Mesenteric fat pad (tissue), 1 donor: Measurements from ENCODE around the gene SLC22A31. TPM values are rescaled to one million over a fixed set of nuclear protein-coding genes. Genes with fewer than 3 reads are reported as not detected.
A peak's percentile ranks its signal among the peaks of the same experiment; 100 is the strongest.

Source experiments
- DNase-seq: peaks from one replicate; pipeline ENCODE4 v3.0.0-alpha.2; 2020; ENCODE audit warnings: low spot score
- total RNA-seq: library from RNA; stranded (reverse); fragmentation: NEBNext Ultra II Directional; extraction: Animal tissue kit (Norgen Biotek cat#: 25700); gene quantifications from one replicate; pipeline ENCODE4 v1.2.1, GENCODE V29; 2021
- donor health status: DM: yes; HTN: yes; CAD: no.

SLC22A31 gene
- total RNA-seq, 1 donor from 2014 or later = 0.35 TPM

DNA sequence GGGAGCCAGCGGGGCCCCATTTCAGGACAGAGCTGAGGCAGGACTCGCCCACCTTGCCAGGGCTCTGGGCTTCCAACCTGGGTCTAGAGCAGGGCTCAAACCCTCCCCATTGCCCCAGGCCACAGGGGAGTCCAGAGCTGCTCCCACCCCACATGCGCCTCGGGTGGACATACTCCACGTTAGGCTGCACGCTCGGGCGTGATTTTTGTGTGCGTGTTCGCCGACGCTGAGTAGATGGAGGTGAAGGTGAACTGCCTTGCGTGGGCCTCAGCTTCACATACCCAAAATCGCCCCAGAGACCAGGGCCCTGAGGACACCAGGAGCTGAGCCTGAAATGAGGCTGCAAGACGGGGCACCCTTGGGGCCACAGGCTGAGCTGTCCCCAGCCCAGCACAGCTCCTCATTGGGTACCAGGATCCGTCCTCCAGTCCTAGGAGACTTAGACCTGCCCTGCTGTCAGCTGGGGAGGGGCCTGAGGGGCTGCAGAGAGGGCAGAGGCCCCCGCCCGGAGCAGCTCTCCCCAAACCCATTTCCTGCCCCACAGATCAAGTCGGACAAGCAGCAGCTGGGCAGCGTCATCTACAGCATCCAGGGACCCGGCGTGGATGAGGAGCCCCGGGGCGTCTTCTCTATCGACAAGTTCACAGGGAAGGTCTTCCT is 20.6 kb downstream of the SLC22A31 start:
- no peak for DNase-seq

DNA sequence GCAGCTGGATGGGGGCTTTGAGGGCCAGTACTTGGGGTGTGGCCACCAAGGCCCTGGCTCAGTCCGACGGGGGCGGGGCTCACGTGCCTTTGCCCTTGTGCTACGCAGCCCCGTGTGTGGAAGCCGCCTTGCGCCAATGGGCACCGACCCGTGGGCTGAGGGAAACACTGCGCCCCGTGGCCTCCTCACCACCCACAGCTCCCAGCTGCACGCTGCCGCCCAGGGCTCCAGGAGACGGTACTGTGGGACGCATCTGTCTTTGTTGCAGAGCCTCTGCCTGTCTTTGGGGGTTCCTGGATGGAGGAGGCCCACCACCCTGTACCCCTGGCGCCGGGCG is 21.2 kb downstream of the SLC22A31 start:
- DNase-seq = no peak

DNA sequence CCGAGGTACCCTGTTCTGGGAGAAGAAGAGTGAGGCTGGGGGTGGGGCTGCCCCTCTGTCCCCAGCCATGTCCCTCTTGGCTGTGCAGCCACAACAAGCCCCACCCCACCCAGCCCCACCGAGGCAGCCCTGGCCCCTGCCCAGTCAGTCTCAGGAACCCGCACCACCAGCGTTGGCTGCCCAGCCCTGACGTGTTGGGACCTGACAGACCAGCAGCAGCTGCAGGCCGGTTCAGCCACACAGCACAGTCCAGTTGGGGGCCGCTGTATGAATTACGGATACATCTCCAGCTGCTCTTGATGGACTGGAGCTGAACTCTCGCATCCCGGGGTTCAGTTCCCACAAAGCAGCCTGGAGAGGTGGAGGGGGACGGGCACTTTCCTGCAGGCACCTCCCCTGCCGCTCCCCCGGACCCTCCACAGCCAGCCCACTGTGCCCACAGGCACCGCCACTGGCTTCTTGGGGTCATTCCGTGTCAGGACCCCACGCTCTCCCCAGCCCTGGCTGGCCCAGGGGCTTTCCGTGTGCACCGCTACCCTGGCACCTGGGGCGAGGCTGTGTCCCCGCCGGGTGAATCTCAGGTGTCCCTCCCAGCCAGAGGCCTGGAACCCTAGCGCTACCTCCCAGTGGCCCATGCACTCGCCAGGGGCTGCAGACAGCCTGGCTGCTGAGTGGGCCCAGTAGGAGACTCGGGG is 21.7 kb downstream of the SLC22A31 start:
- no peak for DNase-seq

DNA sequence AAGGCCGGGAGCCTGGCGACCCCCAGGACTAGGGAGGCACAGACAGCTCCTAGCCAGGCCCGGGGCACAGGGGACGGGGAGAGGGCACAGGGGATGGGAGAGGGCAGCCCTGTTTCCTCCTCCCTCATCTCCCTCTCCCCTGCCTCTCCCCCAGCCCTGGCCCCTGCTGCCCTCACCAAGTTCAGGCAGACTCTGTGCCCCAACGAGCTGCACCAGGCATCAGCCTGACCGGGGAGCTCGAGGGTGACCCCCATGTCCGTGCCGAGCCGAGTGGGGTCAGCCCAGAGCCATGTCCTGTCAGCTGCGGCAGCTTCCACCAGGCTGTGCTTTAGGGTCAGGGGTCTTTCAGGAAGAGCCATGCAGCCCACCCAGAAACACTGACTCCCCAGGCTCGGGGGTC is 22.8 kb downstream of the SLC22A31 start:
- DNase-seq = no peak

DNA sequence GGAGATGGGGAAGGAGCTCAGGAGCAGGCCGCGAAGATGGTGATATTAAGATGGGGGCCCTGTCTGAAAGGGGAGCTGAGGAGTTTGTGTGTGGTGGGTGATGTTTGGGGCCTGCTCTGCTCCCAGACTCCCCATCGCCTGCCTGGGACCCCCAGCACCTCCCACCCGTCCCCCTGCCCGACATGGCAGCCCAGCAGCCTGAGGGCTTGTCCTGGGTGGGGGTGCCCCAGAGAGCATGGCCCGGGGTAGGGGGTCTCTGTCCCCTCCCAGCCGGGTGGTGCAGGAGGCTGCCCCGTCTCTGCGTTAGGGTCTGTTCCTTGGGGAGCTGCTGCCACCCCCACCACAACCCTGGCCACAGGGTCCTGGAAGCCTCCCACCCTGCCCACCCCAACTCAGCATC is 23.6 kb downstream of the SLC22A31 start:
- DNase-seq = no peak

DNA sequence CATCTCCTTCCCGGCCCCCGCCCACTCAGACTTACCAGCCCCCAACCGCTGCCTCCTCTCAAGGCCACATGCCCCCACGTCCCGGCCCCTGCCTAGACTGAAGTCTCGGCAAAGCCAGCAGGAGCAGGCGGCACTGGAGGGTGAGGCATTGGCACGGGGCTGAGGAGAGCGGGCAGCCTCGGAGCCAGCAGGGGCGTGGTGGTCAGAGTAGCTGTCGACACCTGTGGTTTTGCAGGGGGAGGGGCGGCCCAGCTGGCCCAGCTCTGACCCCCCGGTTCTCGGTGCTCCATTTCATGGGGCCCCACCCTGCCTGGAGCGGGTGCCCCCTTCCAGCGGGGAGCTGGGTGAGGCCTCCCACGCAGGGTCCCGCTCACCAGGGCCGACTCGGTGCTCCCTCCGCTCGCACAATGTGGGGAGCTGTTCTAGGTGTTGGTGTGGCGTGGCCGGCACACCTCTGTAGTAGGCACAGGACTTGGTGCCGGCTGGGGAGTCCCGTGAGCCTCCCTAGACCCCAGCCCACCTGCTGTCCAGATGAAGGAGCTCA is 24.1 kb downstream of the SLC22A31 start:
- DNase-seq = no peak

DNA sequence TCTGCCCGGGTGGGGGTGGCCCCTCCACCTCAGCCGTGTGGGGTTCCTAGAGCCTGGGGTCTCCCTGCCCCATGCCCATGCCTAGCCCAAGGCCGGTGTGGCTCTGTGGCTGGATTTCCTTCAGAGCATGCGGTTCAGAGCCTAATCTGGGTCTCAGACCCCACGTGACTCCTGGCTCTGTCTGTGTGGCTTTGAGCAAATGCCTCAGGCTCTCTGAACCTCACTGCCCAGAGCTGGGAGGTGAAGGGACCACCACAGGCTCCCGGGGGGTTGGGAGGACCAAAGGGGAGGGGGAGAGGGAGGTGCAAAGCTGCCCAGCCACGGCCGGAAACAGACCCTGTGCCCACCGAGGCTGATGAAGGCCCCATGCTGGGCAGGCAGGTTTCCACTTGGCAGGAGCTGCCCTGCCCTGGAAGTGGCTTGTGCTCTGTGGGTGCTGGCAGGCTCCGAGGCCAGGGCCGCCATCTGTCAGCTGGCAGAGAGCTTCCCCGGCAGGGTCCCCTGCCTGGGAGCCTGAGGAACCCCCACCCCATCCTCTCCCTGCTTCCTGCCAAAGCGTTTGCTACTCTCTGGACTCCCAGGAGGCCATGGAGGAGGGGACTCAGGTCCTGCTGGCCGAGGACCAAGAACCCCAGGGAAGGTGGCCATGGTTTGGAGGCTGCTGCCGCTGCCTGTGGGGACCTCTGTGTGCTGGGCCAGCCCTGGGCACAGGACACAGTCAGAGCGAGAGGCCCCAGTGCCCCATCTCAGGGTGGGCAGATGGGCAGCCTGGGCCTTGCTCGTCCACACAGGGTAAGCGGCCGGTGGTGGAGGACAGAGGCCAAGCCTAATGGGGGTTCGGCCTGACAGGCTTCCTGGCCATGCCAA is 24.8 kb downstream of the SLC22A31 start:
- DNase-seq = no peak

DNA sequence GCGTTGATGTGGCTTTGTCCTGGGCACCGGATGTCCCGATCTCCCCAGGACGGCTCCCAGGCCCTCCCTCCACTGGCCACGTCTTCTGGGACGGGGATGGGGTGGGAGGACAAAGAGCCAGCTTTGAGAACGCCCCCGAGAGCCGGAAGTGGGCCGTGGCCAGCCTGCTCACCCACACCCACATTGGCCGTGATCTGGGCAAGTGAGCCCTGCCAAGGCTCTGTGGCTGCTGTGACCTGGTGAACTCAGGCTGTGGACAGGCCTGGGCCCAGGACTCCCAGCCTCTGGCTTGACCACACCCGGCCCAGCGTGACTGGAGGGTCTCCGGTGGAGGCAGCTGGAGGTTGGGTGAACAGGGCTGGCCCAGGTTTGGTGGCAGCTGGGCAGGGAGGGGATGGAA is 25.5 kb downstream of the SLC22A31 start:
- DNase-seq = no peak

DNA sequence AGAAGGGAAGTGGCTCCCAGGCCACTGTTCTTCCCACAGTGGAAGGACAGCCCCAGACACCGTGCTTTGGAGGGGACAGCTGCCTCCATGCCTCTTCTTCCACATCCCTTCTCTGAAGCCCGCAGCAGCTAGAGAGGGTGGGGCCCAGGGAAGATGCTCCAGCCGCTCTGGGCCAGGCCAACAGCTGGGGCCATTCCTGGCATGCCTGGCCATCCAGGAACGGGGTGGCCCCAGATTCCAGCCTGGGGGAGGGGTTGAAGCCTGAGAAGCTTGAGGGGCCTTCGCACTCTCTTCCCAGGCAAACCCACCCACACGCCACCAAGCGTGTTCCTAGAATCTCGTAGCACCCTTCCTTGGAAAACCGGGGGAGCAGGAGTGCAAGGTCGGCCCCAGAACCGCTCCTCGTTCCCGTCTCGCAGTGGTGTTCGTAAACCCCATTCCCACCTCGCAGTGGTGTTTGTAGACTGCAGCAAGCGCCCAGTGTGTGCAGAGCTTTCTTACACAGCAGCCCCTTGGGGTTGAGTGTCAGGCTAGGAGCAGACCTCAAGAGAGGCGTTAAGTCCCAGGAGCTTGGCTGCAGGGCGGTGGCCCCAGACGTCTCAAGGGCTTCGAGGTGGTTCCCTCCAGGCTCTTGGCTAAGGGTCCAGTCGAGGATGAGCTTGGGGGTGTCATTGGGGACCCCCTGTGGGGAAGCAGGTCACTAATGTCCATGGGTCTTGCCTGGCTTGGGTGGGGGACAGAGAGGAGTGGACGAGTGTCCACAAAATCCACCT is 26.1 kb downstream of the SLC22A31 start:
- DNase-seq = no peak

DNA sequence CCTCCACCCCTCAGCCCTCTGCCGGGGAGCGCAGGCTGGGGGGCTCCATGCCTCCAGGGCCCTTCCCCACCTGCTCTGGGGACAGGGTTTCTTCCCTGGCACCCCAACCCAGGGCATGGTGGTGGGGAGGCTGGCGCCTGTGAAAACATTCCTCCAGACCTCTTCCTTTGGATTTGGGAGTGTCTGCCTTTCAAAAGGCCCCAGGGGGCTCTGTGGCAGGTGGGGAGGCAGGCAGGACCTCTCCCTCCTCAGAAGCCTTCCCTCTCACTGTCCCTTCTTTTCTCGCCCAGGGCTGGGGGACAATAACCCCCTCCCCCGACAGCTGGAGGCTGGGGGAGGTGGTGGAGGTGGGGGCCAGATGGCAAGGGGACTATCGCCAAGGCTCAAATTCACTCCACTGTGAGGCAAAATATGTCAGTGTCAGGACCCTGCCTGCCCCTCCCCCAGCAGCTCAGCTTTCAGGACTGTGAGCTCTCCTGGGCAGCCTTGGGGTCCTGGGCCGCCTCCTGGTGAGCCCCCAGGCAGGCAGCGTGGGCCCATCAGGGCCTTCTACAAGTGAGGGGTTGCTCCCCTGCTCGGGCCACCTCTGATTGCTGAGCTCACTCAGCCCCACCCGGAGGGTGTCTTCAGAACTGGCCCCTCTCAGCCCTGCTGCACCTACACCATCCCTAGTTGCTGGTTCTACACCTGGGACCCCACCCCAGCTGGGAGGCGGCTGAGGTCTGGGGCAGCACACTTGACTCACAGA is 27.0 kb downstream of the SLC22A31 start:
- DNase-seq = no peak

DNA sequence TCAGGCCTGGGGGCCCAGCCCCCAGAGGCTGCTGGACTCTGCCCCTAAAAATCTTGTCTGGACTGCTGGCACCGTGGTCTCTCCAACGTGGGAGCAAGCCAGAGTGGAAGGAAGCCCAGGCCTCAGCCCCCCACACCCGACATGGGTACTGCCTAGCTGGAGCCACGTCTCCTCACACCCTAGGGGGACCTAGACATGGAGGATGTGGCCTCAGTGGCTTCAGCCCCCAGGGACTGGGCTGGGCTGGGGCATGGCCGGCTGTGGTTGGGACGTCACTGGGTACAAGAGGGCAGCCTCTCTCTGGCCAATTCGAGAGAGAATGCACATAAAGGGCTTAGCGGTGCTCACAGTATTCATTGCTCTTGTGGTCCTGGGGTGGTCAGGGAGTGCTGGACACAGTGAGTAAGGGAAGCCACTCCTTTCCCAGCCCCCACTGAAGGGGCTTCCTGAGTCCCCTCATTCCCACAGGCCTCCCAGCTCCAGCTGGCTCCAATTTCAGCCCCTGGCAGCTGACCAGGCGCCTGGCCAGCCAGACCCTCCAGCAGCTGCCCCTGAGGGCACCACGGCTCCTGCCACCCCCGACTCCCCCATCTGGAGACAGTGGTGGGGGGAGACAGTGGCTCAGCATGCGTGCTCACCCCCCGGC is 27.7 kb downstream of the SLC22A31 start:
- DNase-seq = no peak

DNA sequence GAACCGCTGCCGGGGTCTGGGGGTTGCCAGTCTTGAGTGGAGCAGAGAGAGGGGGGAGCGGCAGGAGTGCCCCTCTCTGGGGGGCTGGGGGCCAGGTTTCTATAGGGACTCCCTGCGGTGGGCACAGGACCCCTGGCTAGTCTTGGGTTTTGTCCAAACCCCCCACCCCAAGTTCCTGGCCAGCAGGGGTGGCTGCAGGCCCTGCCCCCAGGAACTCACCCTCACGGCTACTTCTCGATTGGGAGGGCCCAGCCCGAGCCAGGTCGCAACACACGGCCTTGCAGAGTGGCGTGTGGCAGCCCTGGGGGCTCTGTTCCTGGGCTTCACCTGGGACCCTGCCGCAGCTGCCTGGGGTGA is 28.2 kb downstream of the SLC22A31 start:
- DNase-seq = no peak

DNA sequence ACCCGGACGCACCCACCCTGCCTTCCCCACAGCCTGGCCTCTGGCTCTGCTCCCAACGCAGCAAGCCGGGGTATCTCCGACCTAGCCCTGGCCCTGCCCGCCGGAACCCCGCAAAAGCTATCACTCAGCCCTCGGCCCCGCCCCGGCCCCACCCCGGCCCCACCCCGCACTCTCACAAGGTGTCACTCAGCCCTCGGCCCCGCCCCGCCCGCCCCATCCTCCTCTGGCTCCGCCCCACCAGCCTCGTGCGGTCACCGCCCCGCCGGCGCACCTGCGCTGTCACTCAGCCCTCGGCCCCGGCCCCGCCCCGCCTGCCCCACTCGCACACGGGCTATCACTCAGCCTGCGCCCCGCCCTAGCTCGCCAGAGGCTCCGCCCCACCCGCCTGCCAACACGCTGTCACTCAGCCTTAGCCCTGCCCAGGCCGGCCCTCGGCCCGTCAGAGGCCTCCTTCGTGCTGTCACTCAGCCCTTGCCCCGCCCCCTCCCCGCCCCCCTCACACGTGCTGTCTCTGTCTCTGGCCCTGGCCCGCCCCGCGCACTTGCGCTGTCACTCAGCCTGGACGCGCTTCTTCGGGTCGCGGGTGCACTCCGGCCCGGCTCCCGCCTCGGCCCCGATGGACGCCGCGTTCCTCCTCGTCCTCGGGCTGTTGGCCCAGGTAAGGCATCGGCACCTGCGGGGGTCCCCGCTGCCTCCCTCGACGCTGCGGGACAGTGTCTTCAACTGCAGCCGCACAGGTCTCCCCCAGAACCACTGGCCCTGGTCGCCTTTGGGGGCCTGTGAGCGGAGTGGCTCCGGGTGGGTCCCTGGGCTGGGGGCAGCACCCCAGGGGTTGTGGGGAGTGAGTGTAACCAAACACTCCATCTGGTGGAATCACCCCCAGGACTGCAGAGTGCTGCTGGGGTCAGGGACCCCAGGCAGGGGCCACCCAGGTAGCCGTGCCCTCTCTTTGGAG is 28.8 kb downstream of the SLC22A31 start, which contains the start of gene CDH15:
Gene CDH15 (plus strand): TSS at position 533 of the 955 bp plus-strand sequence. CDS start 84 bp downstream, at position 617.
- peak; percentile 95 for DNase-seq

DNA sequence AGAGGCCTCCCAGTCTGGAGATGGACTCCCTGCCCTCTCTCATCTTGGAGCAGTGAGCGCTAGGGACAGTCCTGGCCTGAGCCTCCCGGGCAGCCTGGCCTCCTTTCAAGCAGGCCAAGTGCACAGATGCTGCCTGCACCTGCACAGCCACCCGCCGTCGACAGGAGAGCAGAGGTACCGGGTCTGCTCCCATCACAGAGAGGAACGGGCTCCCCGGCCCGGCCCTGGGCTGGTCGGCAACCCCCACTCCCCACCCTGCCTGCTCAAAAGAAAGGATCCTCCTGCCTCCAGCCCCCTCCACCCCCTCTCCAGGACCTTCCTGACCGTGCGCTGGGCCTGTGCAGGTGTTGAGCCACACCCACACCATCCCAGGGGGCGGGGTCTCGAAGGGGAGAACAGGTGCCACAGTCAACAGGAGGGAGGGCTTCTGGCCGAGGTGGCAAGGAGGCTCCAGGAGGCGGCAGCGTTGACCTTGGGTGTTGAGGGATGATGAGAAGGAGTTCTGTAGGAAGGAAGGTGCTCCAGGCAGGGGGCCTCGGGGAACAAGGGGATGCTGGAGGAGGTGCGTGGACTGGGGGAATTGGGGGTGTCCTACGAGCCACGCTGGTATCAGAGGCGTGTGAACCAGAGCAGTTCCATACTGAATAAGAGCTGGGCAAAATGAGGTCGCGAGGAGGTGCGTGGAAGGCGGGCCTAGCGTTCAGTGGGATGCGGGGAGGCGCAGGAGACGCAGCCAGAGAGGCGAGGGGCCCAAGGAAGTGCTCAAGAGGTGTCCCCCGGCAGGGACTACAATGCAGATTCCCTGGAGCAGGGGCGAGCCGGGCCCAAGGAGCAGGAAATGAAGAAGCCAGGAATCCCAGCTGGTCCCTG is 29.8 kb downstream of the SLC22A31 start:
- no peak for DNase-seq

DNA sequence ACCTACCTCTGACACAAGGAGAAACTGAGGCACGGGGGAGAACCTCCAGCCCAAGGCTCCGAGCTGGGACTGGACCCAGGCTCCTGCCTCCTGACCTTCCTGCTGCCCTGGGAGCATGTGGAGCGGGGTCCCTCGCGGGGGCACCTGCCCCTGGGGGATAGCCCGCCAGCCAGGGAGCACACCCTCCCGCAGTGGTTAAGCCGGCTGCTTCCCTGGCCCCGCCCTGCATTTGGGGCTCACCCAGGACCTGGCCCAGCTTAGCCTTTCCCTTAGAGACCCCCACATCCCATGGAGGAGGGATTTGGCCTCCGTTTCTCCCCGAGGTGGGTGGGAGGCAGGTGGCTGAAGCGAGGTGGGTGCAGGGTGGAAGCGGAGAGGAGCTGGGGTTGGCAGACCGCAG is 30.6 kb downstream of the SLC22A31 start:
- DNase-seq = no peak

DNA sequence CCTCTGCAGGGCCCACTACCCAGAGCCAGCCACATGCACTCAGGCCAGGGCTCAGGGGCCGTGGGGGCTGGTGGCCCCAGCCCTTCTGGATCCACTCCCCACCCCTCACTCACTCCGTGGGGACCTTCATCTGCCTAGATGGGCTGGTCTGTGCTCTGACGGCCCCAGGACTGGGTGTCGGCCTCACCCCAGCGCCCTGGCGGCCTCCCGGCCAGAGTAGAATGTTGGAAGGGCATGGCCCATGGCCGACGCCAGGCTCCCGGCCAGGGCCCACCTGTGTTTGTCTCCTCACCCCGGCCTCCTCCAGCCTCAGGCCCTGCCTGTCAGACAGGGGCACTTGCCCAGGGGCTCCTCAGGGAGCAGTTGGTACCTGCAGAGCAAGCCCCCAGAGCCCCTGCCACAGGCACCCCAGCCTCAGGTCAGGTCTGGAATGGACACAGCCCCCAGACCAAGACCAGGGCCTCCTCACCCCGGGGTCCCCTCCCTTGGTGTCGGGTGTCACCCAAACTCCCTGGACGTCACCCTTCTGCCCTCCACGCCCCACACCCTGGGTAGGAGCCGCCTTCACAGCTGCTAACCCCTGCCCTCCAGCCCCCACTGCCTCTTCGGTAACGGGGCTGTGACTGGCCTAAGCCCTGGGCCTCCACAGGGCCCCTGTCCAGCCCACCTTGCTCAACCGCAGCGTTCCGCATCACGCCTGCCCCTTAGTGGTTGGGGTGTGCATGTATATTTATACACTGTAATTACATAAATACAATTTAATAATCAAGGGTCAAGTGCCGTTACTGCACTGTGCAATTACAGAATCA is 31.8 kb downstream of the SLC22A31 start:
- DNase-seq = no peak

DNA sequence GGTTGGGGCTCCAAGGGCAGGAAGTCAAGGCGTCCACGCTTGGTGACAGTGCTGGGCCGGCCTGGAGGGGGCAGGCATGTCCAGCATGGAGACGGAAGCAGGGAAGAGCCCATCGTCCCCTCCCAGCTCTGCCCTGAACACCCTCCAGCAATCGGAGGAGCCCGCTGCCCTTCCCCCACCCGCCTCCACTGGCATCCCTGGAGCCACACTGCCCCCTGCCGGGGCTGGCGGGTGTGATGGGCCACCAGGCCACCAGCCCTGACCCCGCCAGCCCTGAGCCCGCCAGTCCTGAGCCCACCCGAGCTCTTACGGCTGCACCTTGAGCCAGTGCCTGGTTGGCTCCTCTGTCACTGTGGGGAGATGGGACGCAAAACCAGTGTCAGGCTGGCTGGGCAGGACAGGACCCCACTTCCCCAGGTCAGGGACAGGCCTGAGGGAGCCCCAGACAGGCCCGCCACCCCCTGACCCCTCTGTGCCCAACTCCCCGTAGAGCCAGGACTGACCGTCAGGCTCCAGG is 32.9 kb downstream of the SLC22A31 start:
- peak; percentile 94 for DNase-seq
